ENCODE data around the gene CPED1. TPM values are rescaled to one million over a fixed set of nuclear protein-coding genes. Genes with fewer than 3 reads are reported as not detected.

CPED1 gene
- total RNA-seq, 2 experiments from 2014 or later, result not detected

DNA sequence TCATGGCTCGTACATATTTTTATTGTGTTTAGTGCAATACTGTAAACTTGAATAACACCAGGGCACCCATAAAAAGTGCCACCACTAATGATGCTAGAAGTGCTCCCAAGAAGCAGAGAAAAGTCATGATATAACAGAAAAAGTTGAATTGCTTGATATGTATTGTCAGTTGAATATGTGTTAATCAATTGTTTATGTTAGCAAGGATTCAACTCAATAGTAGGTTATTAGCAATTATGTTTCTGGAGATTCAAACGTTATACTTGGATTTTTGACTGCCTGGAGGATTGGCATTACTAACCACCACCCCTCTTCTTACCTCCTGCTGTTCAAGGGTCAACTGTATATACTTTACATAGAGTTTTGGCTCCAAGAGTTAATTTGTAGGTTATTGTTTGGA lies 168.3 kb downstream of the CPED1 start:
- intact Hi-C loops (cut with micrococcal nuclease), result no loop called here
- ChIA-PET CTCF (no interaction called here), POLR2A (no interaction called here)
- H3K27ac Mint-ChIP-seq, result no peak overlapping the region
- H3K36me3 Mint-ChIP-seq (ENCODE audit: low read depth), result no peaks in the 10 kb centered on the region
- ATAC-seq (no peak), DNase-seq (no peak)
- no peaks in the 10 kb centered on the region for H3K4me1 Mint-ChIP-seq (ENCODE audit: low read depth)
- no peaks in the 10 kb centered on the region for H3K9me3 Mint-ChIP-seq
- TF ChIP-seq, protein P1, sequence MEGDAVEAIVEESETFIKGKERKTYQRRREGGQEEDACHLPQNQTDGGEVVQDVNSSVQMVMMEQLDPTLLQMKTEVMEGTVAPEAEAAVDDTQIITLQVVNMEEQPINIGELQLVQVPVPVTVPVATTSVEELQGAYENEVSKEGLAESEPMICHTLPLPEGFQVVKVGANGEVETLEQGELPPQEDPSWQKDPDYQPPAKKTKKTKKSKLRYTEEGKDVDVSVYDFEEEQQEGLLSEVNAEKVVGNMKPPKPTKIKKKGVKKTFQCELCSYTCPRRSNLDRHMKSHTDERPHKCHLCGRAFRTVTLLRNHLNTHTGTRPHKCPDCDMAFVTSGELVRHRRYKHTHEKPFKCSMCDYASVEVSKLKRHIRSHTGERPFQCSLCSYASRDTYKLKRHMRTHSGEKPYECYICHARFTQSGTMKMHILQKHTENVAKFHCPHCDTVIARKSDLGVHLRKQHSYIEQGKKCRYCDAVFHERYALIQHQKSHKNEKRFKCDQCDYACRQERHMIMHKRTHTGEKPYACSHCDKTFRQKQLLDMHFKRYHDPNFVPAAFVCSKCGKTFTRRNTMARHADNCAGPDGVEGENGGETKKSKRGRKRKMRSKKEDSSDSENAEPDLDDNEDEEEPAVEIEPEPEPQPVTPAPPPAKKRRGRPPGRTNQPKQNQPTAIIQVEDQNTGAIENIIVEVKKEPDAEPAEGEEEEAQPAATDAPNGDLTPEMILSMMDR (IDR thresholded peaks at IDR 0.05), result no peak
- H3K27me3 Mint-ChIP-seq, result peaks cover 9% of the 10 kb centered on the region
- H3K4me3 Mint-ChIP-seq, result no peak overlapping the region

DNA sequence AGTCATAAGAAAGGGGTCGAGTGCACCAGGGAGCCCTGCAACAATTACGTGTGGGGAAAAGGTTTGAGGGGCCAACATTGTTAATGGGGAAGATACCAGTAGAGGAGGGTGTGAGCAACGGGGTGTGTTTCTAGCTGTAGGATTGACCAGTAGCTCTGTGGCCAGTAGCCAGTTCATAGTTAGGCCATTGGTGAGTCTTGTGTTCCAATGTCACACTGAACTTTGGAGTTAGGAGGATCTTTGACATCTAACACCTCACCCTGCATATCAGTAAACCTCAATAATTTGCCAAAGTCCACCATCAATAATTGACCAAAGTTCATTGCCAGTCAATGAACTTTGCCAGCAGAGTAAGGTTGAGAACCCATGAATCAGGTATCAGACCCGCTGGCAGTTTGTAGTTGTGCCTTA lies 168.8 kb downstream of the CPED1 start:
- POLR2A ChIA-PET, result no interaction called here
- Mint-ChIP-seq H3K4me3 (no peak overlapping the region), H3K27ac (no peak overlapping the region), H3K9me3 (no peaks in the 10 kb centered on the region), H3K36me3 (ENCODE audit: low read depth) (no peaks in the 10 kb centered on the region), H3K27me3 (peaks cover 9% of the 10 kb centered on the region), H3K4me1 (ENCODE audit: low read depth) (no peaks in the 10 kb centered on the region)
- ATAC-seq (no peak), DNase-seq (no peak)
- TF ChIP-seq, protein P1 (IDR thresholded peaks at IDR 0.05), result no peak
- CTCF ChIA-PET, result no interaction called here
- intact Hi-C loops (cut with micrococcal nuclease), result no loop called here

DNA sequence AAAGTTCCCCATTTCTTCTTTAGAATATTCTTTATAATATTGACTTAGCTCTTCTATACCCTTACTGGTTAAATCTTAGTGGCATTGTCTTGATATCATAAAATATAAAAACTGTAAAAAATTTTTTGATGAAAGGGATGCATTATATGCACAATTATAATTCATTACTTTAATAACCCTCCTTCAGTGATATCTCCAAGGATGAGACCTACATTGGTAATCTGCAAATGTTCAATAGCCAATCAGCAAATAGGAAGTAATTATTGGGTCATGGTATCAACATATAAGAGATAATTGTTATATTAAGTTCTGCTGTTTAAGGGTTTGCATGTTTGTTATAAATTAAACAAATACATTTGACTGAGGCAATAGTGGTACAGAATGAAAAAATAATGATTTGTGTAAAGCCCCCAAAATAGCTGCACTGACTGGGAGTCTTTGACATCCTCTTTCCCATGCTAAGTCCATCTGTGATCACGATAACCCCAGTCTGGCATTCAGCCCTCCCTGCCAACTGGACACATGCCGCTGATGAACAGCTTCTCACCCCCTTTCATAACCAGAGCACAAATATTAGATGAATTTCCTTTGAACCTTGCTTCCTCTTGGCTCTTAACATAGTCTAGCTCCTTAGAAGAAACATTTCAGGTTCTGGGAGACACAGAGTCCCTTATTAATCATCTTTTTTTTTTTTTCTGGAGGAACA lies 169.5 kb downstream of the CPED1 start:
- Mint-ChIP-seq H3K27me3 (peaks cover 12% of the 10 kb centered on the region), H3K4me3 (no peak overlapping the region), H3K4me1 (ENCODE audit: low read depth) (no peaks in the 10 kb centered on the region), H3K36me3 (ENCODE audit: low read depth) (no peaks in the 10 kb centered on the region), H3K9me3 (no peaks in the 10 kb centered on the region), H3K27ac (no peak overlapping the region)
- intact Hi-C loops (cut with micrococcal nuclease), result no loop called here
- TF ChIP-seq, protein P1 (IDR thresholded peaks at IDR 0.05), result no peak
- ATAC-seq, result no peak
- ChIA-PET CTCF (no interaction called here), POLR2A (no interaction called here)
- no peak for DNase-seq

DNA sequence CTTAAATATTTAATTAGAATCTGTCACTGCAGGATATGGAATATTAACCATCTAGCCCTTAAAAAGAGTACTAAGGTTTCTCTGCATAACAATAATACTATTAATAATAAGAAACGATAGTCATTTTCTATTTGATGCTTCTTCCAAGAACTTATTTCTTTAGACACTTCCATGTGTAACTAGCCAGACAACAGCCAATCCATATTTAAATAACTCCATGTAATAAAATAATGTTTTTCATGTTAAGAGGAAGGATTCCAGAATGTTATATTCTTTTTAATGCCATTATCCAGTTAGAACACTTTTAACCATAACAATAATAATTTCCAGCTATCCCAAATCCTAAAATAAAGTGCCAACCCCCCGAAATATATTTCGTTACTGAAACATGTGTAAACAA lies 170.2 kb downstream of the CPED1 start:
- ChIA-PET POLR2A (no interaction called here), CTCF (no interaction called here)
- H3K36me3 Mint-ChIP-seq (ENCODE audit: low read depth), result no peaks in the 10 kb centered on the region
- no peaks in the 10 kb centered on the region for H3K4me1 Mint-ChIP-seq (ENCODE audit: low read depth)
- peaks cover 9% of the 10 kb centered on the region for H3K27me3 Mint-ChIP-seq
- ATAC-seq (no peak), DNase-seq (no peak)
- H3K4me3 Mint-ChIP-seq, result no peak overlapping the region
- no peak overlapping the region for H3K27ac Mint-ChIP-seq
- TF ChIP-seq, protein P1 (IDR thresholded peaks at IDR 0.05), result no peak
- no peaks in the 10 kb centered on the region for H3K9me3 Mint-ChIP-seq
- intact Hi-C loops (cut with micrococcal nuclease), result no loop called here

DNA sequence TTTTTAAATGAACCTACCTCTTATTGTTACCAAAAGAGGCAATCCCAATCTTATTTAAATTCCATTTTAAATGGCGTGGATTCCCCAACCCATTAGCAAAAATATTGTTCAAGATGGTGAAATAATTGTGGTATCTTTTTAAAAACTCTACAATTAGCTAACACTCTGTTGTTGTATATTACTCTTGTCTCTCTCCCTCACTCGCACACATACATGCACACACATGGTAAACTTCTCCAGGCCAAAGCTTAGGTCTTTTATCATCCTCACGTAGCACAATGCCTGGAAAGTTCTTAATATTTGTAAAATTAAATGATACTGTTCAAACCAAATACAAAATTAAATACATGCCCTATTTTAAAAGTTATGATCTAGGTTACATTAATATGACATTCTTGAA lies 171.0 kb downstream of the CPED1 start:
- Mint-ChIP-seq H3K4me1 (ENCODE audit: low read depth) (no peaks in the 10 kb centered on the region), H3K36me3 (ENCODE audit: low read depth) (no peaks in the 10 kb centered on the region), H3K4me3 (no peak overlapping the region), H3K27me3 (peaks cover 10% of the 10 kb centered on the region), H3K9me3 (no peaks in the 10 kb centered on the region), H3K27ac (no peak overlapping the region)
- TF ChIP-seq, protein P1 (IDR thresholded peaks at IDR 0.05), result no peak
- ChIA-PET CTCF (interaction anchor here (1.1 kb wide), 1 partner anchor 23 kb away, joined by 3 read pairs; no protein-coding TSS in a partner anchor), POLR2A (no interaction called here)
- no peak for ATAC-seq
- intact Hi-C loops (cut with micrococcal nuclease), result no loop called here
- no peak for DNase-seq

All from activated CD8-positive, alpha-beta T cell treated with anti-CD3 and anti-CD28 coated beads for 36 hours (primary cell).